HG03025 (cell line): Measurements from ENCODE around the gene CLK4.
"Not testable (repeated sequence)": the region's sequence is repeated elsewhere in the genome, so short reads cannot be mapped to it uniquely, and the experiment has no call there.

Experiments
- ATAC-seq: cut with Tn5 transposase; IDR thresholded peaks from one replicate; pipeline ENCODE4 v1.9.1; 2021; ENCODE audit warnings: mild to moderate bottlenecking, moderate library complexity; ENCODE audit not compliant: unreplicated experiment, low FRiP score

Gene CLK4

DNA sequence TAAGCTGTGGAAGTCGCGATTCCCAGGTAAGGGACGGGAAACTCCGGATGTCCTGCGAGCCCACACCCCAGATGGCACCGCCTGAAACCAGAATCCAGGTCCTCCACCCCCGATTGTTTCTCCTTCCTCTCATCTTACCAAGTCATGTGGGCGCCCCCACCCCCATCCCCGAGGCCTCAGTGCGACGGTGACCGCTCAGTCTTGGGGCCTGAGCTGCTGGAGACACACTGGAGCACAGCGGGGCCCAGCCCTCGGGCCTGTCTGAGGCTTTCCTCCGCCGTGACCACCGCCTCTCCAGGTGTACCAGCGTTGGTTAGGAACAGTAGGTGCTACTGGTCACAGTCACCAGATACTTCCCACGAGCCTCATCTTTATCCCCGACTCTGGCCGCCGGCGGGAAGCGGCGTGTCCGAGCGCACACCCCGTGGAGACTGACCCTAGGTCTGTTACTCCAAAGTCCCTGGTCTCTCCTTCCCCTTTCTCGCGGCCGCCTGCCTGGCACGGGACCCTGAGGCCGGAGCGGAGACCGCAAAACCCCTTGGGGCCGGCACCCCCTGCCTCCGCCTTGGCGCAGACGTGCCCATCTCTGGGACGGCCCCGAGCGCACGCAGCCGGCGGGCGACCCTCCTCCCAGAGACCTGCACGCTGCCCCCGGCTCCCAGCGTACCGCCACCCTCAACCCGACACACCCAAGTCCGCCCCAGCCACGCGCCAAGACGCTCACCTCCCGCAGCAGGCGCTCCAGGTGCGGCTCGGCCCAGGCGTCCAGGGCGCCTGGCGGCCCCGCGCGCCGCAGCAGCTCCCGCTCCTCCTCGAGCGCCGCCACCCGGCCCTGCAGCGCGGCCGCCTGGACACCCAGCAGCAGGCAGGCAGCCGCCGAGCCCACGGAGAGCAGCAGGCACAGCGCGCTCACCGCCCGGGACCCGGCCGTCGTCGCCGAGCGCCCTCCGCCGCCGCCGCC is 37.4 kb downstream of the CLK4 start:
- no peak for ATAC-seq

DNA sequence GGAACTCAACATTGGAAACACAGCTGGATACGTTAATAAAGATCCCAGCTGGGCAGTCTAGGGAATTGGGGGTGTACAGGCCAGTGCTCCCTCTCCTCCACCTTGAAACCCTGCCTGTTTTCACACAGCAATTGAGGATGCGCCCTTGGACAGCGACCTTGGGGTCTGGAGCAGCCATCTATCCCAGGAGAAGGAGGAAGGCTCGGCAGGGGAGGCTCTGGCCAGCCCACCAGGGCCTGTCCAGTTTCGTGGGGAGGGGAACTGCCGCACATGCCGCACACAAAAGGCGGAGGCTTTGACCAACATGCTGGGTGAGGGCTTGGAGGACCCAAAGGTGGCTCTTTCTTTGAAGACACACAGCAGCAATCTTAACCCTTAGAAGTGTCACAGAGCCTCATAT is 38.1 kb downstream of the CLK4 start:
- no peak for ATAC-seq

- no peak for ATAC-seq
These were observed 38.9 kb downstream of the CLK4 start for GRCh38 chr5:178587763-178588611.

DNA sequence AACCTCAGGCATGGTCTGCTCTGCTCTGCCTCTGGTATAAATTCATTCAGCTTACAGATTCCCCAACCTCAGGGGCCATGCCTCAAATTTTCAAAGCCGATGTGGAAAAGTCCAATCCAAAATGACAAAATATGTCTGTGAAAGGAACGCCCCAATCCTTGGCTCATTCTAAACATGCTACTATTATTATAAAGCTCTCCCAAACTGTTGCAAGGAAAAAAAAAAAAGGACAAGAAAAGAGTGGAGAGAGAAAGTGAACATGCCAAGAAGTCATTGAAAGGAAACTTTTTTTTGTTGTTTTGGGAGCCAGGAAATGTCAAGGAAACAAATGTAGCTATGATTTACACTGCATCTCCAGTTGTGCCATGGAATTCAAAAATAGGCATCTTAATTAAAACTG is 40.5 kb downstream of the CLK4 start:
- no peak for ATAC-seq

DNA sequence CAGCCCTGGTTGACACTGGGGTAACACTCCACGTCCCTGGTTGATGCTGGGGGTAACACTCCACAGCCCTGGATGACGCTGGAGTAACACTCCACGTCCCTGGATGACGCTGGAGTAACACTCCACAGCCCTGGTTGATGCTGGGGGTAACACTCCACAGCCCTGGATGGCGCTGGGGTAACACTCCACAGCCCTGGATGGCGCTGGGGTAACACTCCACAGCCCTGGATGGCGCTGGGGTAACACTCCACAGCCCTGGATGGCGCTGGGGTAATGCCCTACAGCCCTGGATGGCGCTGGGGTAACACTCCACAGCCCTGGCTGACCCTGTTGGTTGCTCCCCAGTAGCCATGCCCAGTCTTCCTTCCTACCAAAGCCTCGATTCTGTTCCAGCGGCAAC is 41.4 kb downstream of the CLK4 start:
- not testable (repeated sequence) for ATAC-seq

DNA sequence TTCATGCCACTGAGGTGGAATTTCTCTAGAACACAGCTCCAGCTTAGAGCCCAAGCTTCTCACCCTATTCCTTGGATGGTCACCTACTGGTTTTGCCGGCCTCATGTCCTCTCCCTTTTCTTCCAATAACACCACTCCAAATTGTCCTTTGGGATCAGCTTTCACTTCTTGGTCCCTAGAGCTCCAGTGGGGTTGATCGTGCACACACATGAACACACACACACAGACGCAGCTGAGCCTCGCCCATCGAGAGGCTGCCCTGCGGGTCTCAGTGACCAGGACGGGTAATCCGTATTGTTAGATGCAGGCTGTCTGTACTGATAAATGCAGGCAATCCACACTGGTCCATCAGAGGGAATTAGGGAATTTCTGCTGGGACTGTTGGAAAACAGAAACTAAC is 43.6 kb downstream of the CLK4 start:
- no peak for ATAC-seq

- ATAC-seq: no peak
These were observed 44.6 kb downstream of the CLK4 start for GRCh38 chr5:178582291-178582690.

DNA sequence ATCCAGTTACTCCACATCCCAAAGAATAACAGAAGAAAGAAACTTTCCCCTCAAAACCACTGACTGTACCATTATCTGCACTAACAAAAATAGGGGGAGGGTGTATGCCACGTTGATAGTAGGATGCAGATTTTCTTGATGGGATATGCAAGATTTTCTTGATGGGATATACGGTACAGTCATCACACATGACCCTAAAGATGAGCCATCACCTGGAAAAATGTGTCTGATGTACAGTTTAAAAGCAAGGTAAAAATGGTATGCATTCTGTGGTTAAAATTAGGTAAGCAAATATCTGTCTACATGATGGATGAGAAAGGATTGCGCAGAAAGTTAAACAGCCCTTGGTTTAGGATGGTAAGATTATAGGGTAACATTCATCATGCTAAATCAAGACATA is 45.2 kb downstream of the CLK4 start:
- ATAC-seq: no peak

- ATAC-seq: no peak
These were observed 46.4 kb downstream of the CLK4 start for GRCh38 chr5:178580271-178580955.

DNA sequence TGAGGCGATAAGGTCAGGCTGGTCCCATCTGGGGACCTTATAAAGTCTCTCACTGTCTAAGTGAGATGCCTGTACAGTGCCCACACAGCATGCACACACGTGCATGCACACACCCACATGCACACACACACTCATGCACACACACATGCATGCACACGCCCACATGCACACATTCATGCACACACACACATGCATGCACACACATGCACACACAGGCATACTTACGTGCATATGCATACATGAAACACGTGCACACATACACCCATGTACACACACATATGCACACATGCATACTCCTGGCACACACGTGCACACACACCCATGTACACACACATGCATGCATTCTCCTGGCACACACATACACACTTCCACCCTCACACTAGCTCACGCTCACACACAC is 48.9 kb downstream of the CLK4 start:
- no peak for ATAC-seq

DNA sequence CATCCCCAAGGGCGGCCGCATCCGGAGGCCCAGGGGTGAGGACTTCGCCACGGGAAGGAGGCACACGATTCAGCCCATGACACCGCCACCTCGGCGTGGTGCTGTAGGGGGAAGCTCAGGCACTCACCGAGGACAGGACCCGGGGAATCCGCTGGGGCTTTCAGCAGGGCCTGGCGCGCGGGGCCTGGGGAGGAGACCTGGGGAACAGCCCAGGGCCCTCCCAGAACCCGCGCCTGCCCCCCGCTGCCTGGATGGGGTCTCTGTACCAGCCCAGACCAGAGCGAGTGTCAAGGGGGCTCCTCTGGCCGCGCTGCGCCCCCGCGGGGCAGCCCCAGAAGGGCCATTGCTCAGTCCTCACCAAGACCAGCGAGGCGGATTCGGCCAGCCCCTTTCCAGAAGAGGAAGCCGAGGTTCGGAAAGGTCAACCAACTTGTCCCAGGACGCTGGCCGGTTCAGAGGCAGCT is 49.4 kb downstream of the CLK4 start:
- no peak for ATAC-seq

DNA sequence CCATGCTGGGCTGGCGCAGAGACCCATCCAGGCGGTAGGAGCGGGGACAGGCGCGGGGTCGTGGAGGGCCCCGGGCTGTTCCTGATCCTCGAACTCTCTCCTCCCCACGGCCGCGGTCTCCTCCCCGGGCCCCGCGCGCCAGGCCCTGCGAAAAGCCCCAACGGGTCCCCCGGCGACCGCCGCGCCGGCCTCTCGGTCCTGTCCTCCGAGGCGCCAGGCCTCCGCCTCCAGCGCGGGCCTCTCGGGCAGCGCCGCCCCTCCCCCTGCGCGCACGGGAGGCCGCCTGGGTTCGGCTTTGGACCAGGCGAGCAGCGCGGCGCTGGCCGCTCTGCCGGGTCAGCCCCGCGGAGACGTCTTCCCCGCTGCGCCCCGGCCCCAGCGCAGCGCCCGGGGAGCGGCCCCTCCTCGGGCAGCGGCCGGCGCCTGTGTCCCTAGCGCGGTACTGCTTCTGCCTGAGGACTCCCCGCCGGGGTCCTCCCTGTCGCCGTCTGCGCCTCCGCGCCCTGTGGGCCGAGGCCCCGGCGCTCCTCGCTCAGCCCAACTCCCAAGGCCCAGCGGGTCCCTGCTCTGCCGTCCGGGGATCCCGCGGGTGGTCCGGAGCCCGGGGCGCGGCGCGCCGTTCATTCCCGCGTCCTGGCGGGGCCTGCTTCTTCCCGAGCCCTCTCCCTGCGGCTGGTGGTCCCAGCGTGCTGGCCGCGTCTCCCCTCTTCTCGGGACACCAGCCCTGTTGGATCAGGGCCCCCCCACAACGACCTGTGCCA is 50.1 kb downstream of the CLK4 start:
- no peak for ATAC-seq

DNA sequence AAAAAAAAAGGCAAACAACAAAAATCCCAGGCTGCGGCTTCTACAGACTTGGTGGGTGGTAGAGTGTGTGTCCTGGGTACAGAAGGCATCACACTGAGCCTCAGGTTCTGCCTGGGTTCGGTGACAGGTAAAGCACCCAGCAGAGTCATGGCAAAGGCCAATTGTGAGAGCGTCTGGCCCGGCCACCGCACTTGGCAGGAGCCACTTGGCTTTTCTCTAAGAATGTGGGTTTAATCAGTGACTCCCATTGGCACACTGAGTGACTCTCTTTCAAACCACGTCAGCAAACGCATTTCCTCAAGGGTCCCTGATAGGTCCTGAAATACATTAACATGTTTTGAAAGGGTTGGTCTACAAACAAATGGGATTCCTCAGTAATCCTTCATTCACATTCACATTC is 53.6 kb downstream of the CLK4 start:
- ATAC-seq: no peak

DNA sequence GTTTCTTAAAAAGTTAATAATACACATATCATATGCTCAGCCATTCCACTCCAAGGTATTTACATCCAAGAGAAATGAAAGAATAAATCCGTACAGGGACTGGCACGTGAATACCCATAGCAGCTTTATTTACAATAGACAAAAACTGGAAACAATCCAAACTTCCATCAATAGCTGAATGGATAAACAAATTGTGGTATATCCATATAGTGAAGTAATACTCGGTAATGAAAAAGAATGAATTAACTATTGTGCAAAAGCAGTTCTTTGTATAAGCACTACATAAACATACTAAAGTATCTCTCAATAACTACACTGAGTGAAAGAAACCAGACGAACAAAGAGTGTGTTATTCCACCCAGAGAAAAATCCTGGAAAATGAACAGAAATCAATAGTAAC is 54.2 kb downstream of the CLK4 start:
- ATAC-seq: no peak

GRCh38 chr5:178569485-178569884 is 57.4 kb downstream of the CLK4 start:
- no peak for ATAC-seq

DNA sequence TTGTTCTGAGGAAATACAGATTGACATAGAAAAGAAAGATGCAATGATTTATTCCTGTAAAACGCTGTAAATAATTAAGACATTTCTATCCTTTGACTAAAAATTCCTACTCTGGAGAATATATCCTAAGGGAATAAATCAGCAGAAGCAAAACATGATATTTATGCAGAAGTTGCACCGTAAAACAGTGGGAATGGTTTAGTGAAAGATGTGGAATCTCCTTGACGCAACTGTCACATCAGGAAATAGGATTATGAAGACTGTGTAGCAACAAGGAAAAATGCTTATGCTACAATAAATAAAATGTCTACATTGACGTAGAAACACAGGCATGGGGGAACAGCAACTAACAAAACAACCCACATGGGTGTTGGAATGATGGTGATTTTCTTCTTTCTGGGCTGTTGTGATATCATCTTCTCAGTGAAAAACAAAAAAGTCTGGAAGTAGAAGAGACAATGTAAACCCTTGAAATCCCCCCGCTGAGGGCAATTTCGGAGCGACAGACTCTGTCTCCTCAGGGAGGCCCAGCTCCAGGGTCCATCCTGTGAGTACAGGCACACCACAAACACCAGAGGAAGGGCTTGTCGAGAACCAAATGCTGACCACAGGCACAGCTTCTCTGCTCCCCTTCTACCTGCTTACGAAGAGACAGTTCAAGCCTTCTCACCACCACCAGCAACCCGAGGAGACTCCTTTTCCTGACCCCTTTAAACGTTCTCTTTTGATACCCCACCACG is 61.9 kb downstream of the CLK4 start:
- no peak for ATAC-seq

DNA sequence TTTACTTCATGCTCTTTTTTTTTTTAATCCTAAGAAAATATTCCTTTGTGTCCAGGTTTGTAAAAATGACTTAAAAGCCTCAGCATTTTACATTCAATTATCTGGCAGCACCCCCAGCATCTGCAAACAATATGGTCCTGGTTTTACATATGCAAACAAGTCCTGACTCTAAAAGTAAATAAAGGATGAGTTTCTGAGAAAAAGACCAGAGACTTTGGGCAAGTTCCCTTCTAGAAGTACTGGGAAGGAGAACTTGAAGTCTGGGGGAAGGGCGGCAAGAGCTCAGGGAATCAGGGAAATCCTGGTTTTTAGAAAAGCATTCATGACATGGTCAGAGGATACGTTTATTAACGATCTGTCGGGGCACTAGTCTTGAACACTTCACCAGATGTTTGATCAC is 62.5 kb downstream of the CLK4 start:
- ATAC-seq: no peak

- no peak for ATAC-seq
These were observed 63.2 kb downstream of the CLK4 start for GRCh38 chr5:178563621-178564020.

GRCh38 chr5:178561746-178562264 is 65.0 kb downstream of the CLK4 start:
- ATAC-seq: no peak
